ENCODE results near the gene ENKD1.
"Not testable (repeated sequence)": the region's sequence is repeated elsewhere in the genome, so short reads cannot be mapped to it uniquely, and the experiment has no call there.

The ENKD1 gene

GRCh38 chr16:67666559-67667452 is at the start of gene ENKD1, which contains the start of gene C16orf86:
Gene ENKD1, minus strand, starts transcription at chr16:67666750. Its CDS starts 308 bp downstream, at chr16:67666442.
Gene C16orf86, plus strand, starts transcription at chr16:67666814. Its CDS starts 157 bp downstream, at chr16:67666971.
- peak in 52 of 56 donors; percentile 9 to 86 (median 59) for DNase-seq

GRCh38 chr16:67716097-67716496 is 49.5 kb upstream of the ENKD1 start:
- DNase-seq, result no peak

GRCh38 chr16:67714522-67714921 is 48.0 kb upstream of the ENKD1 start:
- DNase-seq, result no peak

DNA sequence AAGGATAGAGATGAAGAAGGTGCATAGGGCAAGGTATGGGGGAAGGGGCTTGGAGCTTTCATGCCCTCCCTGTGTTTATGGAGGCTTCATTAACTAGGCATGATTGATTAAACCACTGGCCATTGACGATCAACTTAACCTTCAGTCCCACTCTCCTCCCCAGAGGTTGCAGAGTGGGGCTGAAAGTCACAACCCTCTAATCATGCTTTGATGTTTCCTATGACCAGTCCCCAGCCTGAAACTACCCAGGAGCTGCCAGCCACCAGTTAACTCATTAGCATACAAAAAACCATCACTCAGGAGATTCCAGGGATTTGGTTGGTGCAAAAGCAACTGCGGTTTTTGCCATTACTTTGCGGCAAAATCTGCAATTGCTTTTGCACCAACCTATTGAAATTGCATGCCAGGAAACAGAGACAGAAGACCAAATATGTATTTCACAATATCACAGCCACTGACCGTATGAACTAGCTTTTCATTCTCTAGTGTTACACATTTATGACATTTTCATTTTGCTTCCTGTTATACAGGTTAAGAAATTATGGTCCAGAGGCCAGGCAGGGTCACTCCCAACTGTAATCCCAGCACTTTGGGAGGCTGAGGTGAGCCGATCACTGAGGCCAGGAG is 47.2 kb upstream of the ENKD1 start:
- no peak for DNase-seq

GRCh38 chr16:67710607-67711006 is 44.1 kb upstream of the ENKD1 start:
- DNase-seq, result no peak

- DNase-seq, result no peak
Measured at GRCh38 chr16:67709050-67709449, 42.5 kb upstream of the ENKD1 start.

GRCh38 chr16:67708368-67708771 is 41.8 kb upstream of the ENKD1 start:
- DNase-seq, result no peak

GRCh38 chr16:67707790-67708189 is 41.2 kb upstream of the ENKD1 start:
- DNase-seq, result no peak

GRCh38 chr16:67707210-67707609 is 40.7 kb upstream of the ENKD1 start:
- DNase-seq, result no peak

DNA sequence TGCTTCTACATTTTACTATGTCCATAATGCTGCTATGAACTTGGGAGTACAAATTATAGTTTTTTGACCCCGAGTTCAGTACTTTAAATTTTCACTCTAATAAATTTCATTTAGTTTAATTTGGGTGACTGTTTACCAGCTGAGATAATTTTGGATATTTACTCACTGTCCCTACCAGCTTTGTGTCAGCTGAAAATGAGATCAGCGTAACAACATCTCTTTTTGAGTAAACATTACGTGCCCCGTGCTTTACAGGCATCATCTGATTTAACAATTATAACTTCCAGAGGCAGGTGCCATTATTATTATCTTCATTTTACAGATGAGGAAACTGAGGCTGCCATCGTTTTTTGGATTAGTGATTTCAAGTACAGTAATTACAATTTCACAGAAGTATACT is 37.6 kb upstream of the ENKD1 start:
- no peak for DNase-seq

GRCh38 chr16:67703626-67704025 is 37.1 kb upstream of the ENKD1 start:
- no peak for DNase-seq

GRCh38 chr16:67702130-67702529 is 35.6 kb upstream of the ENKD1 start:
- no peak for DNase-seq

GRCh38 chr16:67701420-67701819 is 34.9 kb upstream of the ENKD1 start:
- DNase-seq, result no peak

DNA sequence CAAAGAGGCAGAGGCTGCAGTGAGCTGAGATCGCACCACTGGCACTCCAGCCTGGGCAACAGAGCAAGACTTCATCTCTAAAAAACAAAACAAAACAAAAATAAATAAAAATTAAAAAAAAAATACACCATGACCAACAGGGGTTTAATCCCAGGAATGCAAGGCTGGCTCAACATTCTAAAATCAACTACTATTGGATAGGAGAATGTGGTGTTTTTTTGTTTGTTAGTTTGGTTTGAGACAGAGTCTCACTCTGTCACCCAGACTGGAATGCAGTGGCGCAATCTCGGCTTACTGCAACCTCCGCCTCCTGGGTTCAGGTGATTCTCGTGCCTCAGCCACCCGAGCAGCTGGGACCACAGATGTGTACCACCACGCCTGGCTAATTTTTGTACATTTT is 32.7 kb upstream of the ENKD1 start:
- no peak for DNase-seq

DNA sequence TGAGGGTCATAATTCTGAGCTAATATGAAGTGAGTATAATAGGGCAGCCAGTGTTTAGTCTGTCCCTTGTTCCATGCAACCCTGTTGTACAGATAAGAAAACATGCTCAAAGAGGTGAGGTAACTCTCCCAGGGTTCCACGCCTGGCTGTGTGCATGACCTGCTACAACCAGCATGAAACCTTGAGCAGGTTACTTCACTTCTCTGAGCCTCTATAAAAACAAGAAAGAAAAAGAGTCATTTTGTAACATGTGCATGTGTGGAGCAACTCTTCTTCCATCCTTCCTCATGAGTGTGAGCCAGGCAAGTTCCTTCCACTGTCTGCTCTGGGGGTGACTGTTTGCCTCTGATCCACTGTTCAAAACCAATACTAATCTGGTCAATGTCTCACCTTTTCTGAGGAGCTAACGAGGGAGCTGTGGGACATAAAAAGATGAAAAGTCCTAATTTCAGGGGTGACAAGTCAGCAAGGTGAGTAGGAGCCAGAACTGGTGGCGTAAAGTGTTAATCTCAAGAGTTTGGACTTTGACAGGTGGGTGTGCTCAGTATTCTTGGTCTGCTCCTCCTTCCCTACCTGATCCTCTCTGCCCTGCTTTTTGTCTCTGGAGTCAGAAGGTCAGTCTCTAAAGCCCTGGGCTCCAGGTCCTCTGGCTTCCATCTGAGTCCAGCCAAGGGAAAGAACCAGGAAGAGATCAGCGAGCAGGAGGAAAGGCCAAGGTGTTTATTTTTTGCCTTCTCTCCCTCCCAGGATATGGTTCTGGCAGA is 31.1 kb upstream of the ENKD1 start:
- DNase-seq, result no peak

- DNase-seq, result no peak
Measured at GRCh38 chr16:67694611-67695010, 28.1 kb upstream of the ENKD1 start.

GRCh38 chr16:67693517-67694285 is 27.2 kb upstream of the ENKD1 start:
- not testable (repeated sequence) for DNase-seq

DNA sequence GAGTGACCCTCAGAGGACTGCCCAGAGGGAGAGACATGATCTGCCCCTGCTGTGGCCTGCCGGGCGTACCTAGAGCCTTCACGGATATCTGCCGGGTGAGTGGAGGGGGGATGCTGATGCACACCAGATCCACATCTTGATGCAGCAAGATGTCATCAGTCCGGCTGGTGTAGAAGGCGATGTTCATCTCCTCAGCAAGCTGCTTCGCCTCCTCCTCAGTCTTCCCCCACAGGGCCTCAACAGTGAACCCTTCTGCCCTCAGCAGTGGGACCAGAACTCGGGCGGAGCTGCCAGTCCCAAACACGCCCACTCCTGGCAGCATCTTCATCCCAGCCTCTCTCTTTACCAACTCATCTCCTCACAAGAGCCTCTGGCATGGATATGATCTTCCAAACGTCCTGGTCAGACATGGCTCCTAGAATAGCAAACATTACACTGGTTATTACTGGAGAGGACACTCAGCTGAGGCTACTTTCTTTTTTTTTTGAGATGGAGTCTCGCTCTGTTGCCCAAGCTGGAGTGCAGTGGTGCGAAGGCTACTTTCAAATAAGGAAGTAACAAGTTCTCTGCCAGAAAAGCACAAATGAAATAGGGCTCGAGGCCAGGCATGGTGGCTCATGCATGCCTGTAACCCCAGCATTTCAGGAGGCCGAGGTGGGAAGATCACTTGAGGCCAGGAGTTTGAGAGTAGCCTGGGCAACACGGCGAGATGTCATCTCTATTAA is 19.0 kb upstream of the ENKD1 start:
- DNase-seq, result no peak

- no peak for DNase-seq
Measured at GRCh38 chr16:67683767-67684166, 17.2 kb upstream of the ENKD1 start.
